OCI-LY3 (cell line): ENCODE measurements around the gene TRAPPC2L.

Experiments
- CTCF ChIP-seq: fragments of 200-600, 300-600 bp; sonication (generic); IDR thresholded peaks from 2 replicates; pipeline ENCODE4 v1.5.1; 2014; ENCODE audit warnings: antibody characterized with exemption, low read length, low read depth
- EZH2phosphoT487 ChIP-seq: fragments of 200-600 bp; shearing (Covaris generic); IDR thresholded peaks from 2 replicates; pipeline ENCODE4 v1.6.1; 2018; ENCODE audit warnings: antibody characterized with exemption, mixed run types, low read depth

- TF ChIP-seq EZH2phosphoT487 = no peak
- TF ChIP-seq CTCF = no peak
Measured at GRCh38 chr16:88842308-88842756, 14.6 kb upstream of the TRAPPC2L start.
